HG03520 (cell line): ENCODE results near the gene CFTR.
"Not testable (repeated sequence)": the region's sequence is repeated elsewhere in the genome, so short reads cannot be mapped to it uniquely, and the experiment has no call there.

Experiments
- ATAC-seq: cut with Tn5 transposase; IDR thresholded peaks from one replicate; pipeline ENCODE4 v1.9.1; 2021; ENCODE audit warnings: mild to moderate bottlenecking, moderate library complexity; ENCODE audit not compliant: unreplicated experiment

Gene CFTR

DNA sequence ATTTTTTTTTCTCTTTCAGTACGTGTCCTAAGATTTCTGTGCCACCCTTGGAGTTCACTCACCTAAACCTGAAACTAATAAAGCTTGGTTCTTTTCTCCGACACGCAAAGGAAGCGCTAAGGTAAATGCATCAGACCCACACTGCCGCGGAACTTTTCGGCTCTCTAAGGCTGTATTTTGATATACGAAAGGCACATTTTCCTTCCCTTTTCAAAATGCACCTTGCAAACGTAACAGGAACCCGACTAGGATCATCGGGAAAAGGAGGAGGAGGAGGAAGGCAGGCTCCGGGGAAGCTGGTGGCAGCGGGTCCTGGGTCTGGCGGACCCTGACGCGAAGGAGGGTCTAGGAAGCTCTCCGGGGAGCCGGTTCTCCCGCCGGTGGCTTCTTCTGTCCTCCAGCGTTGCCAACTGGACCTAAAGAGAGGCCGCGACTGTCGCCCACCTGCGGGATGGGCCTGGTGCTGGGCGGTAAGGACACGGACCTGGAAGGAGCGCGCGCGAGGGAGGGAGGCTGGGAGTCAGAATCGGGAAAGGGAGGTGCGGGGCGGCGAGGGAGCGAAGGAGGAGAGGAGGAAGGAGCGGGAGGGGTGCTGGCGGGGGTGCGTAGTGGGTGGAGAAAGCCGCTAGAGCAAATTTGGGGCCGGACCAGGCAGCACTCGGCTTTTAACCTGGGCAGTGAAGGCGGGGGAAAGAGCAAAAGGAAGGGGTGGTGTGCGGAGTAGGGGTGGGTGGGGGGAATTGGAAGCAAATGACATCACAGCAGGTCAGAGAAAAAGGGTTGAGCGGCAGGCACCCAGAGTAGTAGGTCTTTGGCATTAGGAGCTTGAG lies at the start of gene CFTR:
CFTR (plus strand) TSS at position 801 of the 830 bp plus-strand sequence. CDS start 70 bp downstream, outside the sequence.
- no peak for ATAC-seq

GRCh38 chr7:117435475-117436043 lies 44.3 kb upstream of the CFTR start:
- peak; percentile 91 for ATAC-seq

- no peak for ATAC-seq
Observed at GRCh38 chr7:117444646-117445045, 35.2 kb upstream of the CFTR start.

- ATAC-seq: no peak
Observed at GRCh38 chr7:117445206-117445605, 34.6 kb upstream of the CFTR start.

DNA sequence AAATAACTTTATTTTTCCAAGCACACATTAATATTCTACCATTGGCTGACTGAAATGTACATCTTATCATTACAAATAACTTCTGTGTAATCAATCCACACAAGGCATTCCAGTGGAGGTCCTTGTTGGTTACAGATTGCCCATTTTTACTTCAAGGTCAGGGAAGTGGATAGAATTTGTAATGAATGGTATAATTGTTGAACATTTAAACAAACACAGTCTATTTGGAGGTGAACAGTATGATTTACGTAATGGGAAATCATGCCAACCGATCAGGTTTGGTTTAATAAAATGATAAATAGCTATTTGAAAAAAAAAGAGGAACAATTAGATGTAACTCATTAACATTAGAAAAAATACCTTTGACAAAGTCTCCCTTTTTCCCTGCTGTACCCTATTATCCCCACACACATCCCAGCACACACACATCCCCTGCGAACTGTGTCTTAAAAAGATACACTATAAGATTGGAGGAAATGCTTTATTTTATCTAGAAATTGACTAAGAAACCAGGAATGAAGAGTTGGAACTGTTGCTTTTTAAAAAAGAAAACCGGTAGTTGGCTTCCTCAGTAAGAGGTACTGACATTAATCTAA lies 33.5 kb upstream of the CFTR start:
- ATAC-seq: no peak

- ATAC-seq: no peak
Observed at GRCh38 chr7:117448655-117449054, 31.2 kb upstream of the CFTR start.

DNA sequence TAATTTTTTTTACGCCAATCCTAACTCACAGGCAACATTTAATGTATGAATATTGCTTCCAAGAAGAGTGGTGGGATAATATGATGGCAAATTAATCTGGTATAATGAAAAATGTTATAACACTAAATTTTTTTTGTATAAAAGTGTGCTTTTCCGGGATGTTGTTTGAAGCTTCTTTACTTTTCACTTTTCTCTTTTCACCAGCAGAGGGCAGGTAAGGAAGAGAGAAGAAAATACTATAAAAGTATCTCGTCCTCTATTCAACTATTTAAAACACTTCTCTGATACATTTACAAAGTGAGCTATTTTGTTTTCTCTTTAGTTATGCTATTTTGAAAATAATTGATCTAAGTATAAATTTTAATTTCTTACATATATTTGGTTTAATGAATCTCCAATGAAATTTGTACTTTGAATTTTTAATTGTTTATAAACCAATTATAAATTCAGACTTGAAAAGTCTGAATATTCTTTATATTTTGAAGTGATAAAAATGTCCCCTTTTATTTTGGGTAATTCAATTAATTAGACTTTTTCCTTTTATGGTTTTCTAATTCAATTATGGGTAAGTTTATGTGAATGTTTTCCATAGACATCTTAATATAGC lies 20.7 kb upstream of the CFTR start:
- ATAC-seq: peak; percentile 65

- no peak for ATAC-seq
Observed at GRCh38 chr7:117459735-117460134, 20.1 kb upstream of the CFTR start.

- ATAC-seq: not testable (repeated sequence)
Observed at GRCh38 chr7:117460815-117461214, 19.0 kb upstream of the CFTR start.

GRCh38 chr7:117468174-117468573 lies 11.7 kb upstream of the CFTR start:
- no peak for ATAC-seq

DNA sequence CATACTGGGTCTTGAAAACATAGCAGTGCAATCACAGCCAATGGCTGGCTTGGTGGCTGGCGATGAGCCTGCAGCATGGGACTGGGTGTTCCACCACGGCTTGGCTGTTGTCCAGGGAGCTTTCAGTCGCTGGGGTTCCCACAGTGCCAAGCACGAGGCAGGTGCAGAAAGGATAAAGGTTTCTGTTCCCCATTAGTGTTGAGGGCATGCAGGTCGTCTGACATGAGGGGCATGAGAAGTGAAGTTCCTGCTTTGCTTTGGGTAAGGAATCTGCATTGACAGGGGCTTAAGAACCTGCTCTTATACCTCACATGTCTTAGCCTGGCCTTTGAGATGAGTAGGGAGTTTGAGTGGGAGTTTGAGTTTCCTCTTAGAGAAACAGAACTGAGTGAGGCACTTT lies 9.0 kb upstream of the CFTR start:
- peak; percentile 42 for ATAC-seq

DNA sequence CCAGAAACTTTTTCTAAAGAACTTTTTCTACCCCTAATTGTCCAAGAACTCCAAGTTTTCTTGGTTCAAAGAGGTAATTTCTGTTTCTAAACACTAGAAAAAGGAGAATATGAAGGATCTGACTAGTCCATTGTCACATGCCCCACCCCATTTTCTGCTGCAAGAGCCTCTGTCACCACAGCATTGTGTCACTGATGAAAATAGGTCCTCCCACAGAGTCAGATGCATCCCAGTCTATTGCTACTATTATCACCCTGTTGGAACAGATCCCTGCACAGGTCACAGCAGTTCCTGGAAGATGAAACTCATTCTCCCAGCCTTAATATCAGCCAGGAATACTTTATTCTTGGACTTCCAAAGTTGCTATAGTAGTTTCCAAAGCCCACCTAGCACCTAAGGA lies 7.5 kb upstream of the CFTR start:
- peak; percentile 47 for ATAC-seq

DNA sequence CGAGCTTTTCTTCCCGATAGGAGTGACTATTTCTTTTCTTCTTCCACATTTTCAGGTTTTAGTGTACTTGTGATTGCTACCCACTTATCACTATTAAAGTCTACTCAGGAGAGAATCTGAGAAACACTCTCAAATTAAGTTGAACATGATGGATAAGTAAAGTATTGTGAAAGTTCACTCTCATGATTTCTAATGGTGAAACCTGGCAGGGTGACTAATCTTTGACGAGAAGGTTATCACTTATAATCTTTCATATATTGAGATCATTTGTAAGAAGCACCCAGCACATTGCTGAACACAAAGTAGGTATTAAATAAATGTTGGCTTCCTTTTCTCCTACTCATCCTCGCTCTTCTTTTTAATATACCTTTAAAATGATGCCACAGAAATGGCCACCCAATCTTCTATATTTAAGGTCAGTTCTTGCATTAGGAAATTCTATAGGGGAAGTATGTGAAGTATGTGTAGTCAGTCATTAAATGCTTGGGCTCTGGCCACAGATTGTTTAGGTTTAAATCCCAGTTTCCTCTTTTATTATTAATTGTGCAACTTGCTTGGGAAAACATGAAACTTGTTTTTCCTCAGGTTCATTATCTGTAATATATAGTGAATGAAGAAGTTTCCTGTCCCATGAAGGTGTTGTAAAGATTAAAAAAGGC lies 3.1 kb upstream of the CFTR start:
- no peak for ATAC-seq

- no peak for ATAC-seq
Observed at GRCh38 chr7:117478836-117479224, 995 bp upstream of the CFTR start.

DNA sequence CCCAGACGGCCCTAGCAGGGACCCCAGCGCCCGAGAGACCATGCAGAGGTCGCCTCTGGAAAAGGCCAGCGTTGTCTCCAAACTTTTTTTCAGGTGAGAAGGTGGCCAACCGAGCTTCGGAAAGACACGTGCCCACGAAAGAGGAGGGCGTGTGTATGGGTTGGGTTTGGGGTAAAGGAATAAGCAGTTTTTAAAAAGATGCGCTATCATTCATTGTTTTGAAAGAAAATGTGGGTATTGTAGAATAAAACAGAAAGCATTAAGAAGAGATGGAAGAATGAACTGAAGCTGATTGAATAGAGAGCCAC lies 184 bp downstream of the CFTR start:
- ATAC-seq: no peak

DNA sequence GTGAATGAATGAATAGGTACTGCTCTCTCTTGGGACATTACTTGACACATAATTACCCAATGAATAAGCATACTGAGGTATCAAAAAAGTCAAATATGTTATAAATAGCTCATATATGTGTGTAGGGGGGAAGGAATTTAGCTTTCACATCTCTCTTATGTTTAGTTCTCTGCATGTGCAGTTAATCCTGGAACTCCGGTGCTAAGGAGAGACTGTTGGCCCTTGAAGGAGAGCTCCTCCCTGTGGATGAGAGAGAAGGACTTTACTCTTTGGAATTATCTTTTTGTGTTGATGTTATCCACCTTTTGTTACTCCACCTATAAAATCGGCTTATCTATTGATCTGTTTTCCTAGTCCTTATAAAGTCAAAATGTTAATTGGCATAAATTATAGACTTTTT lies 1.2 kb downstream of the CFTR start:
- no peak for ATAC-seq

GRCh38 chr7:117485118-117485620 lies 5.3 kb downstream of the CFTR start:
- ATAC-seq: no peak

- no peak for ATAC-seq
Observed at GRCh38 chr7:117489016-117489415, 9.2 kb downstream of the CFTR start.

DNA sequence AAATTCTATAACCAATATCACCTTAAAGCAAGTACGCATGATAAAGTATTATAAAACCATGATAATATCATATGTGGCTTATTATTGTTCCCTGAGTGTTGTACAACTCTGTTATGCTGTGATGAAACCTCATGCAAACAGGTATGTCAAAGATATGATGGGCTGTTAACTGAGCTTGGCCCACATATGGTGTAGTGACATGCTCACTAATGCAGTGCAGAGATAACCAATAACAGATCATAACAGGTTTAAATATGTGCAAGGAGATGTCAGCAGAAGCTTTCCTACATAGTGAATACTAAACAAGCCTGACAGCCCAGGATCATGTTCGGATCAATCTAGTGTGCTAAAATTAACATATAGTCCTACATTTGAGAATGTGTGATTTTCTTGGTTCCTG lies 9.6 kb downstream of the CFTR start:
- ATAC-seq: no peak

GRCh38 chr7:117489911-117490310 lies 10.1 kb downstream of the CFTR start:
- no peak for ATAC-seq

DNA sequence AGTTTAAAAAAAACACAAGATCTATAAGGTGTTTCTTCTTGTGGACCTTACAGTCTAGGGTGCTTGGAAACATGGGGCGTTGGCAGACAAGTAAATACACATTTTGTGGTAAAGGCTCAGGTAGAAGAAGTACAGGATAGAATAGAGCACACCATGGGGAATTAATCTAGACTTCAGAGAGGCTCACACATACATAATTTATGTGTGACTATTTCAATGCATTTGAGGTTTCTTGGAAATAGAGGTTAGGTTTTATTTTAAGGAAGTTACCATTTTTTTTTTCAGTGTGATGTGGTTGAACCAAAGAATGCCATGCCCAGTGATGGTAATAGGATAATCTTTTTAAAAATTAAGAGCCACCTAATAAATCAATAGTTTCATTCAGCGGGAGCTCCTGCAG lies 12.8 kb downstream of the CFTR start:
- no peak for ATAC-seq
